ENCODE data around the gene FILIP1.
"Not testable (repeated sequence)": the region's sequence is repeated elsewhere in the genome, so short reads cannot be mapped to it uniquely, and the experiment has no call there.

DNA sequence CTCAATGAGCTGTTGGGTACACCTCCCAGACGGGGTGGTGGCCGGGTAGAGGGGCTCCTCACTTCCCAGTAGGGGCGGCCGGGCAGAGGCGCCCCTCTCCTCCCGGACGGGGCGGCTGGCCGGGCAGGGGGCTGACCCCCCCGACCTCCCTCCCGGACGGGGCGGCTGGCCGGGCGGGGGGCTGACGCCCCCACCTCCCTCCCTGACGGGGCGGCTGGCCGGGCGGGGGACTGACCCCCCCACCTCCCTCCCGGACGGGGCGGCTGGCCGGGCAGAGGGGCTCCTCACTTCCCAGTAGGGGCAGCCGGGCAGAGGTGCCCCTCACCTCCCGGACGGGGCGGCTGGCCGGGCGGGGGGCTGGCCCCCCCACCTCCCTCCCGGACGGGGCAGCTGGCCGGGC is 52.1 kb downstream of the FILIP1 start:
- not testable (repeated sequence) for TF ChIP-seq POLR2A (IDR thresholded peaks at IDR 0.05; ENCODE audit: low read depth)
- TF ChIP-seq, protein P1, sequence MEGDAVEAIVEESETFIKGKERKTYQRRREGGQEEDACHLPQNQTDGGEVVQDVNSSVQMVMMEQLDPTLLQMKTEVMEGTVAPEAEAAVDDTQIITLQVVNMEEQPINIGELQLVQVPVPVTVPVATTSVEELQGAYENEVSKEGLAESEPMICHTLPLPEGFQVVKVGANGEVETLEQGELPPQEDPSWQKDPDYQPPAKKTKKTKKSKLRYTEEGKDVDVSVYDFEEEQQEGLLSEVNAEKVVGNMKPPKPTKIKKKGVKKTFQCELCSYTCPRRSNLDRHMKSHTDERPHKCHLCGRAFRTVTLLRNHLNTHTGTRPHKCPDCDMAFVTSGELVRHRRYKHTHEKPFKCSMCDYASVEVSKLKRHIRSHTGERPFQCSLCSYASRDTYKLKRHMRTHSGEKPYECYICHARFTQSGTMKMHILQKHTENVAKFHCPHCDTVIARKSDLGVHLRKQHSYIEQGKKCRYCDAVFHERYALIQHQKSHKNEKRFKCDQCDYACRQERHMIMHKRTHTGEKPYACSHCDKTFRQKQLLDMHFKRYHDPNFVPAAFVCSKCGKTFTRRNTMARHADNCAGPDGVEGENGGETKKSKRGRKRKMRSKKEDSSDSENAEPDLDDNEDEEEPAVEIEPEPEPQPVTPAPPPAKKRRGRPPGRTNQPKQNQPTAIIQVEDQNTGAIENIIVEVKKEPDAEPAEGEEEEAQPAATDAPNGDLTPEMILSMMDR (IDR thresholded peaks at IDR 0.05), result not testable (repeated sequence)
